Esophagus muscularis mucosa (tissue), 4 donors: ENCODE measurements around the gene OAF. TPM values are rescaled to one million over a fixed set of nuclear protein-coding genes. Genes with fewer than 3 reads are reported as not detected.

Source experiments
- DNase-seq: peaks from one replicate; pipeline ENCODE4 v3.0.0-alpha.2; 2017; ENCODE audit errors: extremely low spot score
- H3K27ac ChIP-seq, 4 donors: fragments of 200-600 bp; sonication (generic); replicated peaks in 1 of 4; 1 replicate in 3 of 4; 2 replicates in 1 of 4; pipeline ENCODE4 v1.5.1; 2016 to 2019; ENCODE audit warnings: mild to moderate bottlenecking in 1 of 4
- H3K27me3 ChIP-seq, 4 donors: fragments of 200-600 bp; sonication (generic); one replicate each; pipeline versions ENCODE4 v1.5.1 to v1.6.0; 2016 to 2019
- H3K36me3 ChIP-seq, 4 donors: fragments of 200-600 bp; sonication (generic); one replicate each; pipeline ENCODE4 v1.5.1; 2016 to 2019
- H3K4me1 ChIP-seq, 4 donors: fragments of 200-600 bp; sonication (generic); one replicate each; pipeline ENCODE4 v1.5.1; 2016 to 2019
- H3K4me3 ChIP-seq, 4 donors: fragments of 200-600 bp; sonication (generic); 1 replicate in 2 of 4; 2 replicates in 2 of 4; pipeline ENCODE4 v1.5.1; 2016 to 2019; ENCODE audit warnings: mild to moderate bottlenecking in 4 of 4, moderate library complexity in 1 of 4
- H3K9me3 ChIP-seq, 4 donors: fragments of 200-600 bp; sonication (generic); 1 replicate in 3 of 4; 2 replicates in 1 of 4; pipeline ENCODE4 v1.5.1; 2016 to 2019
- EP300 ChIP-seq: sonication (generic); formaldehyde crosslinking; IDR thresholded peaks from one replicate; pipeline ENCODE4 v1.6.1; 2017; ENCODE audit warnings: antibody characterized with exemption
- POLR2A ChIP-seq: fragments of 450-650 bp; IDR thresholded peaks from one replicate; pipeline ENCODE4 v1.6.1; 2017; ENCODE audit warnings: antibody characterized with exemption, moderate library complexity, mild to moderate bottlenecking, low read depth
- POLR2AphosphoS5 ChIP-seq, 2 donors: sonication (generic); formaldehyde crosslinking; IDR thresholded peaks; one replicate each; pipeline ENCODE4 v1.6.1; 2017; ENCODE audit warnings: antibody characterized with exemption in 2 of 2
- WGBS: methylation state at CpG from one replicate; pipeline ENCODE4 v1.1.5; 2018; 5-methylcytosine and 5-hydroxymethylcytosine counted together
- intact Hi-C: fragments of 100-400 bp; cut with DNase I; formaldehyde crosslinking; loops from one replicate; pipeline ENCODE4 v1.15.1; 2023
- total RNA-seq, 4 donors: library from RNA; depleted of rRNA; stranded (reverse); fragments of >200 nt; gene quantifications; one replicate each; pipeline versions ENCODE4 v1.1.0 to v1.2.1, GENCODE V29; 2016
- TF ChIP-seq, protein P1 (sequence below), 3 experiments: fragments of 200-600 bp in 2 of 3; fragments of 450-650 bp in 1 of 3; sonication (generic) in 2 of 3; IDR thresholded peaks; one replicate each; pipeline ENCODE4 v1.5.1; 2017 to 2019; ENCODE audit warnings: antibody characterized with exemption in 3 of 3, mild to moderate bottlenecking in 2 of 3, moderate library complexity in 1 of 3

The OAF gene
- total RNA-seq, 4 donors from 2014 or later, result 30.7 to 66.1 (median 58.1) TPM

DNA sequence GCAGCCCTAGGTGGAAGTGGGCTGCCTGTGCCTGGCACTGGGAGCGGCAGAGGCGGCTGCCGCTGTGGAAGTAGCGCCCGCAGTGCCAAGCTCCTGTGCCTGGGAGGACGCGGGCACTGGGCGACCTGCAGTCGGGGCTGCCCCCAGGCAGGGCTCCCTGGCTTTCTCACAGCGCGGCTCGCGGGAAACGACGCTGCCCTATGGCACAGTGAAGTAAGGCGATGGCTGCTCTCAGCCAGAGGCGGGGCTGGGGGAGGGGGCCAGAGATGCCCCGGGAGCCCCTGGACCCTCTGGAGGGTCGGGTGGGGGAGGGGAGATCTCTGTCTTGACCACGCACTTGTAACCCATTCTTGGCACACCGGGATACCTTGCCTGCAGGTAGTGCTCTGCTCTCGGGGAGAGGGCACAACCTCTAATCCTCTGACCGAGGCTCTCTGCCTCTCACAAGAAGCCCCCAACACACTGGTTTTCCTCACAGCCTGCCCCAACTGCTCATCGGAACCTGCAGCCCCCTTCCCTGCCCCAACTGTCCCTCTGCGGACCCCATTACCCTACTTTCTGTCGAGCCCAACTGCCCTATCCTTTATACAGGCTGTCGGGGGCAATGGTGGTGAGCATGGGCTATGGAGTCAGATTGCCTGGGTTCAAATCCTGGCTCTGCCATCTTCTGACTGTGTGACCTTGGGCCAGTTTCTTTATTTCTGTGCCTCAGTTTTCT is 40.7 kb upstream of the OAF start:
- Histone ChIP-seq H3K27ac (no peak overlapping the region), H3K4me3 (peak overlapping the region in 2 of 4 donors; percentile 51 to 56), H3K27me3 (peaks cover 0 to 69% (median 13%) of the 10 kb centered on the region in 4 donors), H3K36me3 (no peaks in the 10 kb centered on the region), H3K4me1 (peaks cover 11 to 35% (median 33%) of the 10 kb centered on the region in 4 donors), H3K9me3 (no peaks in the 10 kb centered on the region)
- WGBS, result 65% methylated on average over 20 of the region's 27 CpGs
- DNase-seq, result peak; percentile 42
- TF ChIP-seq POLR2AphosphoS5 (IDR thresholded peaks at IDR 0.05) (no peak), POLR2A (no peak), EP300 (no peak)
- TF ChIP-seq, protein P1, sequence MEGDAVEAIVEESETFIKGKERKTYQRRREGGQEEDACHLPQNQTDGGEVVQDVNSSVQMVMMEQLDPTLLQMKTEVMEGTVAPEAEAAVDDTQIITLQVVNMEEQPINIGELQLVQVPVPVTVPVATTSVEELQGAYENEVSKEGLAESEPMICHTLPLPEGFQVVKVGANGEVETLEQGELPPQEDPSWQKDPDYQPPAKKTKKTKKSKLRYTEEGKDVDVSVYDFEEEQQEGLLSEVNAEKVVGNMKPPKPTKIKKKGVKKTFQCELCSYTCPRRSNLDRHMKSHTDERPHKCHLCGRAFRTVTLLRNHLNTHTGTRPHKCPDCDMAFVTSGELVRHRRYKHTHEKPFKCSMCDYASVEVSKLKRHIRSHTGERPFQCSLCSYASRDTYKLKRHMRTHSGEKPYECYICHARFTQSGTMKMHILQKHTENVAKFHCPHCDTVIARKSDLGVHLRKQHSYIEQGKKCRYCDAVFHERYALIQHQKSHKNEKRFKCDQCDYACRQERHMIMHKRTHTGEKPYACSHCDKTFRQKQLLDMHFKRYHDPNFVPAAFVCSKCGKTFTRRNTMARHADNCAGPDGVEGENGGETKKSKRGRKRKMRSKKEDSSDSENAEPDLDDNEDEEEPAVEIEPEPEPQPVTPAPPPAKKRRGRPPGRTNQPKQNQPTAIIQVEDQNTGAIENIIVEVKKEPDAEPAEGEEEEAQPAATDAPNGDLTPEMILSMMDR (IDR thresholded peaks at IDR 0.05), result no peak
- intact Hi-C loops, result loop anchor here (5.0 kb wide), 1 partner anchor 132 kb away; no protein-coding TSS in a partner anchor

DNA sequence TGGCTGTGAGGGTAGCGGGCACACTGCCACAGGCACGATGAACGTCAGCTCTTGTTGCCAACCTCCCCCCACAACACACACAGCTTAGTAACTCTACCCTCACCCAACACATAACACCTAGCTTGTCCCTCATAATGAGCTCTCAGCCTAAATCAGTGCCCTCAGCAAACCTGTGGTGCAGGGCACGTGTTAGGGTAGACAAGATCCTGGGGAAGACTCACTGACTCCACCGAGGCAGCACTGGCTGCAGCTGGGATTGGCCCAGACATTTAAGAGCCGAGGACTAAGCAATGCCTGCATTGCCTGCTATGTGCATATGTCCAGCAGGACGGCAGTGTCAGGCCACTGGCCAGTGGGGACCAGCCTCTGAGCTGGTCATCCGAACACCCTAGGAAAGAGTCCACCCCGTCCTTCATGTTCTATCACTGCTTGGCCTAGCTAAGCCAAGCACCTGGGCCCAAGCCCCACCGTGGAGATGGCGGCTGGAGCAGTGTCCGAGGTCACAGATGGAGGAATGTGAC is 40.0 kb upstream of the OAF start:
- H3K4me3 ChIP-seq, result no peak overlapping the region
- H3K36me3 ChIP-seq, result no peaks in the 10 kb centered on the region
- H3K27me3 ChIP-seq, result peaks cover 0 to 64% (median 13%) of the 10 kb centered on the region in 4 donors
- H3K4me1 ChIP-seq, result peaks cover 11 to 35% (median 33%) of the 10 kb centered on the region in 4 donors
- WGBS, result 89% methylated on average over 7 of the region's 12 CpGs
- no peak overlapping the region for H3K27ac ChIP-seq
- DNase-seq, result peak; percentile 74
- intact Hi-C loops, result loop anchor here (5.0 kb wide), 1 partner anchor 132 kb away; no protein-coding TSS in a partner anchor
- no peaks in the 10 kb centered on the region for H3K9me3 ChIP-seq
- TF ChIP-seq, protein P1 (IDR thresholded peaks at IDR 0.05), result no peak
- TF ChIP-seq POLR2A (no peak), POLR2AphosphoS5 (IDR thresholded peaks at IDR 0.05) (no peak), EP300 (no peak)

GRCh38 chr11:120172054-120172911 is 38.5 kb upstream of the OAF start:
- H3K27ac ChIP-seq, result no peak overlapping the region
- no peaks in the 10 kb centered on the region for H3K36me3 ChIP-seq
- peaks cover 11 to 35% (median 33%) of the 10 kb centered on the region in 4 donors for H3K4me1 ChIP-seq
- peak; percentile 92 for DNase-seq
- intact Hi-C loops, result loop anchor here (2.0 to 5.0 kb wide), 2 partner anchors 57 to 130 kb away; no protein-coding TSS in a partner anchor
- 28% methylated on average over 18 of the region's 24 CpGs for WGBS
- H3K4me3 ChIP-seq, result no peak overlapping the region
- no peaks in the 10 kb centered on the region for H3K9me3 ChIP-seq
- peaks cover 0 to 49% (median 11%) of the 10 kb centered on the region in 4 donors for H3K27me3 ChIP-seq
- TF ChIP-seq POLR2A, result no peak
- TF ChIP-seq, protein P1 (IDR thresholded peaks at IDR 0.05), result peak; percentile 70 to 79 (median 77)

GRCh38 chr11:120173019-120173705 is 37.7 kb upstream of the OAF start:
- H3K36me3 ChIP-seq, result no peaks in the 10 kb centered on the region
- peak; percentile 53 for DNase-seq
- no peak overlapping the region for H3K4me3 ChIP-seq
- no peak overlapping the region for H3K27ac ChIP-seq
- peaks cover 0 to 40% (median 11%) of the 10 kb centered on the region in 4 donors for H3K27me3 ChIP-seq
- intact Hi-C loops, result loop anchor here (2.0 to 5.0 kb wide), 2 partner anchors 56 to 129 kb away; no protein-coding TSS in a partner anchor
- no peak for TF ChIP-seq EP300
- no peak for TF ChIP-seq POLR2AphosphoS5 (IDR thresholded peaks at IDR 0.05)
- no peak for TF ChIP-seq POLR2A
- TF ChIP-seq, protein P1 (IDR thresholded peaks at IDR 0.05), result no peak
- 72% methylated on average over 9 of the region's 11 CpGs for WGBS
- peaks cover 11 to 36% (median 30%) of the 10 kb centered on the region in 4 donors for H3K4me1 ChIP-seq
- no peaks in the 10 kb centered on the region for H3K9me3 ChIP-seq
